K562 (cell line): Measurements from ENCODE around the gene TCP10L. TPM values are rescaled to one million over a fixed set of nuclear protein-coding genes. Genes with fewer than 3 reads are reported as not detected.

Experiments used
- ATAC-seq: fragments of 200-7000 bp; cut with Tn5 transposase; 3 replicates; pipeline ENCODE4 v1.9.1; 2020; ENCODE audit warnings: moderate library complexity
- BruUV-seq: library from RNA; stranded (reverse); fragments of 400-500 nt; replicated peaks from 2 replicates; lab custom pipeline; 2021; lab: Mats Ljungman, UMichigan
- CTCF ChIA-PET: fragments of 300-600 bp; formaldehyde crosslinking; extraction: SDS; loops from one replicate; lab custom pipeline; 2021; ENCODE audit warnings: low intra/inter-chr PET ratio; lab: Yijun Ruan, JAX
- POLR2A ChIA-PET: fragments of 300-600, 350-650 bp; sonication (Branson Sonifier 250); formaldehyde crosslinking; extraction: SDS; loops from one replicate; lab custom pipeline; 2021; ENCODE audit warnings: antibody characterized with exemption, inconsistent platforms; lab: Yijun Ruan, JAX
- DNase-seq, 4 experiments: peaks; one replicate each; pipeline versions ENCODE4 v3.0.0 to v3.0.0-alpha.2; 2011 to 2018; ENCODE audit warnings: low spot score in 3 of 4, mixed read lengths in 3 of 4; ENCODE audit errors: extremely low read depth in 1 of 4
- FAIRE-seq: peaks from 2 replicates; lab custom pipeline; 2011; peaks lifted over from hg19 to GRCh38; lab: Jason Lieb, UNC
- H2AFZ ChIP-seq: 2 replicates; pipeline ENCODE4 v1.6.0; 2011; ENCODE audit warnings: low read depth, low read length, control low read depth, inconsistent platforms
- H3K27ac ChIP-seq: fragments of 200-600 bp; 3 replicates; pipeline ENCODE4 v1.8.0; 2011; ENCODE audit warnings: low read depth, mild to moderate bottlenecking, control low read depth, inconsistent platforms, low read length, moderate library complexity, mixed read lengths; ENCODE audit errors: extremely low read depth
- H3K27me3 ChIP-seq, 2 experiments: fragments of 300-600 bp in 1 of 2; 2 replicates in 1 of 2; 3 replicates in 1 of 2; pipeline versions ENCODE4 v1.6.0 to v1.8.0; 2011; ENCODE audit warnings: inconsistent platforms in 2 of 2, low read length in 2 of 2, mild to moderate bottlenecking in 1 of 2, mixed read lengths in 1 of 2, moderate library complexity in 1 of 2; ENCODE audit not compliant: control insufficient read depth in 2 of 2, insufficient read depth in 2 of 2
- H3K36me3 ChIP-seq: fragments of 300-600 bp; 3 replicates; pipeline ENCODE4 v1.8.0; 2011; ENCODE audit warnings: mild to moderate bottlenecking, low read length, inconsistent platforms; ENCODE audit not compliant: control insufficient read depth, insufficient read depth
- H3K4me1 ChIP-seq, 2 experiments: fragments of 200-600 bp in 1 of 2; replicated peaks in 1 of 2; 2 replicates in 1 of 2; 3 replicates in 1 of 2; pipeline versions ENCODE4 v1.5.1 to v1.8.0; 2011; ENCODE audit warnings: inconsistent platforms in 2 of 2, low read length in 2 of 2, mild to moderate bottlenecking in 1 of 2, mixed read lengths in 1 of 2, moderate library complexity in 1 of 2; ENCODE audit not compliant: control insufficient read depth in 2 of 2, insufficient read depth in 2 of 2
- H3K4me2 ChIP-seq: 2 replicates; pipeline ENCODE4 v1.6.1; 2011; ENCODE audit warnings: low read length, control low read depth, inconsistent platforms, mixed read lengths; ENCODE audit not compliant: insufficient read depth
- H3K4me3 ChIP-seq: fragments of 200-600 bp; sonication (generic), shearing (Covaris generic); 2 replicates; pipeline ENCODE4 v1.5.1; 2016; ENCODE audit warnings: control low read depth, inconsistent platforms
- H3K79me2 ChIP-seq: fragments of 200-600 bp; 3 replicates; pipeline ENCODE4 v1.8.0; 2011; ENCODE audit warnings: low read length, inconsistent platforms; ENCODE audit not compliant: control insufficient read depth, insufficient read depth
- H3K9ac ChIP-seq, 2 experiments: 2 replicates each; pipeline versions ENCODE4 v1.6.0 to v1.6.1; 2011; ENCODE audit warnings: low read depth in 2 of 2, low read length in 2 of 2, control low read depth in 1 of 2, inconsistent platforms in 1 of 2, mild to moderate bottlenecking in 1 of 2, mixed read lengths in 1 of 2; ENCODE audit not compliant: insufficient read depth in 1 of 2
- H3K9me1 ChIP-seq: one replicate; pipeline ENCODE4 v1.6.0; 2011; ENCODE audit warnings: inconsistent platforms, mild to moderate bottlenecking, low read length, moderate library complexity; ENCODE audit not compliant: control insufficient read depth, insufficient read depth
- H3K9me3 ChIP-seq: replicated peaks from 2 replicates; pipeline ENCODE4 v1.5.1; 2011; ENCODE audit warnings: low read depth, low read length, inconsistent platforms; ENCODE audit not compliant: control insufficient read depth, insufficient read depth
- H4K20me1 ChIP-seq: replicated peaks from 2 replicates; pipeline ENCODE4 v1.6.1; 2011; ENCODE audit warnings: low read length, inconsistent platforms, mixed read lengths; ENCODE audit not compliant: control insufficient read depth, insufficient read depth
- ATF6 ChIP-seq: sonication (generic); formaldehyde crosslinking; IDR thresholded peaks from 2 replicates; pipeline ENCODE4 v1.4.0; 2020; ENCODE audit warnings: mild to moderate bottlenecking, missing genetic modification reagents
- HDGF ChIP-seq: fragments of 450-650 bp; IDR thresholded peaks from 2 replicates; pipeline ENCODE4 v1.6.1; 2016
- HMBOX1 ChIP-seq: sonication (generic); IDR thresholded peaks from 2 replicates; pipeline ENCODE4 v1.6.1; 2016
- KDM1A ChIP-seq, 2 experiments: fragments of 450-650 bp; IDR thresholded peaks; 2 replicates each; pipeline ENCODE4 v1.6.1; 2016; ENCODE audit warnings: mild to moderate bottlenecking in 2 of 2
- POLR2A ChIP-seq: fragments of 450-650 bp; conservative IDR thresholded peaks from 2 replicates; pipeline ENCODE4 v1.6.1; 2016
- PTTG1 ChIP-seq: fragments of 450-650 bp; IDR thresholded peaks from 2 replicates; pipeline ENCODE4 v1.6.1; 2016; ENCODE audit warnings: low read depth, mild to moderate bottlenecking, missing genetic modification characterization, missing compliant biosample characterization
- PURB ChIP-seq: sonication (generic); formaldehyde crosslinking; IDR thresholded peaks from 2 replicates; pipeline ENCODE4 v1.9.0; 2021; ENCODE audit warnings: low read depth, mild to moderate bottlenecking, missing genetic modification reagents
- RBM25 ChIP-seq: fragments of 200-400 bp; formaldehyde crosslinking; IDR thresholded peaks from 2 replicates; pipeline ENCODE4 v1.6.1; 2018; ENCODE audit warnings: low read length, low read depth, moderate library complexity; ENCODE audit not compliant: severe bottlenecking
- SP1 ChIP-seq: sonication (generic); formaldehyde crosslinking; IDR thresholded peaks from 2 replicates; pipeline ENCODE4 v1.8.1; 2022; ENCODE audit warnings: mild to moderate bottlenecking, missing genetic modification reagents
- SRSF7 ChIP-seq: fragments of 200-400 bp; formaldehyde crosslinking; optimal IDR thresholded peaks from 2 replicates; pipeline ENCODE3; 2017; ENCODE audit warnings: mild to moderate bottlenecking, low read depth, low read length
- TAF15 ChIP-seq: fragments of 200-400 bp; formaldehyde crosslinking; IDR thresholded peaks from 2 replicates; pipeline ENCODE4 v1.6.1; 2017; ENCODE audit warnings: mild to moderate bottlenecking, low read depth, low read length, moderate library complexity
- ZNF146 ChIP-seq: IDR thresholded peaks from one replicate; pipeline ENCODE4 v1.6.1; 2018; ENCODE audit warnings: missing compliant biosample characterization; ENCODE audit not compliant: unreplicated experiment
- ZNF184 ChIP-seq: sonication (generic); formaldehyde crosslinking; IDR thresholded peaks from 2 replicates; pipeline ENCODE4 v1.5.0; 2020; ENCODE audit warnings: missing genetic modification reagents
- ZNF589 ChIP-seq: fragments of 200-800 bp; sonication (Bioruptor generic); IDR thresholded peaks from 2 replicates; pipeline ENCODE4 v1.6.1; 2016; ENCODE audit warnings: low read depth, missing genetic modification characterization, missing compliant biosample characterization
- WGBS: fragments of 100-300 bp; shearing (Covaris generic); methylation state at CpG from one replicate; pipeline ENCODE4 v1.1.6; 2016; ENCODE audit warnings: low coverage, mixed read lengths; ENCODE audit not compliant: insufficient coverage; ENCODE audit errors: missing lambda C conversion rate; 5-methylcytosine and 5-hydroxymethylcytosine counted together
- in situ Hi-C: fragments of 300-500 bp; cut with MboI; formaldehyde crosslinking; loops from 4 replicates; pipeline ENCODE4 v1.15.0; 2018; ENCODE audit warnings: inconsistent platforms, mixed read lengths
- intact Hi-C: fragments of 100-400 bp; cut with micrococcal nuclease; formaldehyde crosslinking; loops from 2 replicates; pipeline ENCODE4 v1.14.2; 2022
- polyA plus RNA-seq, 8 experiments: library from polyadenylated mRNA; depleted of rRNA in 4 of 8; stranded (reverse) in 5 of 8; unstranded in 3 of 8; fragments of >200 nt; fragmentation: Nextera tagmentation in 2 of 8; fragmentation: Illumina TruSeq in 1 of 8; extraction: Ambion mirVana in 2 of 8; extraction: Trizol in 1 of 8; gene quantifications; 2 replicates each; pipeline versions ENCODE4 v1.2.1 to v1.2.3, GENCODE V29; 2011 to 2014; ENCODE audit warnings: inconsistent platforms in 1 of 8, missing spikeins in 1 of 8
- total RNA-seq, 7 experiments: library from RNA; depleted of rRNA in 6 of 7; stranded (reverse); fragments of >200 nt in 6 of 7; fragmentation: Illumina TruSeq in 2 of 7; extraction: Trizol in 2 of 7; gene quantifications; 2 replicates each; pipeline versions ENCODE4 v1.2.1 to v1.2.3, GENCODE V29; 2011 to 2021; ENCODE audit warnings: low replicate concordance in 1 of 7
- TF ChIP-seq, protein P1 (sequence below): sonication (generic); formaldehyde crosslinking; IDR thresholded peaks from 2 replicates; pipeline ENCODE4 v1.8.0; 2023; ENCODE audit warnings: mild to moderate bottlenecking, missing genetic modification reagents
- TF ChIP-seq, protein P2 (sequence below): fragments of 450-650 bp; IDR thresholded peaks from 2 replicates; pipeline ENCODE4 v1.6.1; 2016; ENCODE audit warnings: antibody characterized with exemption

Gene TCP10L
- total and polyA plus RNA-seq, 9 of the 15 experiments (the other 6 are each of a cell fraction or from before 2014, with no cell fraction given) = 0.34 to 0.91 (median 0.56) TPM; not detected in 2

DNA sequence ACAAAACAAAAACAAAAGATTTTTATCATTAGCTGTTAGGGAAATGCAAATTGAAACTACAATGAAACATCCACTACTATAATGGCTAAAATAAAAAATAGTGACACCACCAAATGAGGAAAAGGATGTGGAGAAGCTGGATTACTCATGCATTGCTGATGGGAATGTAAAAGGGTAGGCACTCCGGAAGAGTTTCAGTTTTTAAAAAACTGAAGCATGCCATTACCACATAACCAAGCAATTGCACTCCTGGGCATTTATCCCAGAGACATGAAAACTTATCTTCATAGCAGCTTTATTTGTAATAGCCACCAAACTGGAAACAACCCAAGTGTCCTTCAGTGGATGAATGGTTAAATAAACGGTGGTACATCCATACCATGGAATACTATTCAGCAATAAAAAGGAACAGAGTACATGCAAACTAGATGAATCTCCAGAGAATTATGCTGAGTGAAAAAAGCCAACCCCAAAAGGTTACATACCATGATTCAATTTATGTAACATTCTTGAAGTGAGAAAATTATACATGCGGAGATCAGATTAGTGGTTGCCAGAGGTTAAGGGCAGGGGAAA is 41.4 kb upstream of the TCP10L start:
- DNase-seq (no peak), ATAC-seq (no peak), FAIRE-seq (no peak)
- Histone ChIP-seq H3K4me3 (no peak overlapping the region), H3K4me2 (no peak overlapping the region), H3K27me3 (no peaks in the 10 kb centered on the region), H2AFZ (no peak overlapping the region), H3K36me3 (peaks cover 19% of the 10 kb centered on the region; the same call in 2 of the 3 replicates), H3K9ac (no peak overlapping the region), H3K79me2 (no peaks in the 10 kb centered on the region), H3K27ac (no peak overlapping the region), H3K9me1 (no peaks in the 10 kb centered on the region), H3K9me3 (no peaks in the 10 kb centered on the region), H3K4me1 (peaks cover 2% of the 10 kb centered on the region in 2 experiments; a peak in 1 of 5 replicates), H4K20me1 (no peaks in the 10 kb centered on the region)
- in situ Hi-C loops (no loop called here), intact Hi-C loops (no loop called here)
- ChIA-PET CTCF (no interaction called here), POLR2A (interaction anchor here (2.3 kb wide), 1 partner anchor 14 kb away, joined by 7 read pairs; the partner anchor contains the start of gene CFAP298)
- TF ChIP-seq RBM25 (peak; percentile 9), KDM1A (IDR thresholded peaks at IDR 0.05) (peak in 1 of 2 experiments; percentile 7; a peak in 1 of 4 replicates), ZNF589 (CRISPR knock-in tag) (no peak), SRSF7 (no peak), PTTG1 (tag) (no peak), HDGF (no peak), POLR2A (no peak), PURB (CRISPR knock-in tag) (no peak), ZNF146 (CRISPR knock-in tag) (peak; percentile 67), TAF15 (no peak), SP1 (CRISPR knock-in tag) (no peak), HMBOX1 (no peak), ZNF184 (CRISPR knock-in tag) (no peak), ATF6 (CRISPR knock-in tag) (no peak)
- TF ChIP-seq, protein P1, sequence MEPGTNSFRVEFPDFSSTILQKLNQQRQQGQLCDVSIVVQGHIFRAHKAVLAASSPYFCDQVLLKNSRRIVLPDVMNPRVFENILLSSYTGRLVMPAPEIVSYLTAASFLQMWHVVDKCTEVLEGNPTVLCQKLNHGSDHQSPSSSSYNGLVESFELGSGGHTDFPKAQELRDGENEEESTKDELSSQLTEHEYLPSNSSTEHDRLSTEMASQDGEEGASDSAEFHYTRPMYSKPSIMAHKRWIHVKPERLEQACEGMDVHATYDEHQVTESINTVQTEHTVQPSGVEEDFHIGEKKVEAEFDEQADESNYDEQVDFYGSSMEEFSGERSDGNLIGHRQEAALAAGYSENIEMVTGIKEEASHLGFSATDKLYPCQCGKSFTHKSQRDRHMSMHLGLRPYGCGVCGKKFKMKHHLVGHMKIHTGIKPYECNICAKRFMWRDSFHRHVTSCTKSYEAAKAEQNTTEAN (CRISPR knock-in tag) = no peak
- TF ChIP-seq, protein P2, sequence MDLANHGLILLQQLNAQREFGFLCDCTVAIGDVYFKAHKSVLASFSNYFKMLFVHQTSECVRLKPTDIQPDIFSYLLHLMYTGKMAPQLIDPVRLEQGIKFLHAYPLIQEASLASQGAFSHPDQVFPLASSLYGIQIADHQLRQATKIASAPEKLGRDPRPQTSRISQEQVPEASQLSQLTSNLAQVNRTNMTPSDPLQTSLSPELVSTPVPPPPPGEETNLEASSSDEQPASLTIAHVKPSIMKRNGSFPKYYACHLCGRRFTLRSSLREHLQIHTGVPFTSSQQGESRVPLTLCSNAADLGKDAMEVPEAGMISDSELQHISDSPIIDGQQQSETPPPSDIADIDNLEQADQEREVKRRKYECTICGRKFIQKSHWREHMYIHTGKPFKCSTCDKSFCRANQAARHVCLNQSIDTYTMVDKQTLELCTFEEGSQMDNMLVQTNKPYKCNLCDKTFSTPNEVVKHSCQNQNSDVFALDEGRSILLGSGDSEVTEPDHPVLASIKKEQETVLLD = no peak
- 53% methylated on average over 3 of the region's 3 CpGs for WGBS
- no TSS peak for BruUV-seq
